Measurements from ENCODE around the gene TTLL6.
"Not testable (repeated sequence)": the region's sequence is repeated elsewhere in the genome, so short reads cannot be mapped to it uniquely, and the experiment has no call there.

TTLL6 gene

GRCh38 chr17:48831549-48831883 lies 14.5 kb upstream of the TTLL6 start:
- in situ Hi-C loops (cut with MboI; ENCODE audit: low sequenced_read_pairs) = no loop called here
- Histone ChIP-seq H3K9me3 (no peaks in the 10 kb centered on the region), H3K4me1 (peaks cover 11% of the 10 kb centered on the region), H3K36me3 (replicated peaks) (no peaks in the 10 kb centered on the region), H3K4me3 (peak overlapping the region; percentile 86), H3K27me3 (ENCODE audit: low read depth) (no peaks in the 10 kb centered on the region)
- no peak for DNase-seq (ENCODE audit: low spot score in 2 of 2)

- Histone ChIP-seq H3K4me3 (peak within 1 kb of the TSS; percentile 86), H3K9me3 (no peaks in the 10 kb centered on the region), H3K36me3 (replicated peaks) (no peaks in the 10 kb centered on the region), H3K27me3 (ENCODE audit: low read depth) (no peaks in the 10 kb centered on the region), H3K4me1 (peaks cover 11% of the 10 kb centered on the region)
- in situ Hi-C loops (cut with MboI; ENCODE audit: low sequenced_read_pairs) = no loop called here
- DNase-seq (ENCODE audit: low spot score in 2 of 2) = peak; percentile 87 to 96
Observed at GRCh38 chr17:48830840-48831548, 14.0 kb upstream of the TTLL6 start, which contains the start of gene CALCOCO2. CALCOCO2 (plus strand) TSS chr17:48831035; CDS start chr17:48841708, 10,673 bp downstream.

DNA sequence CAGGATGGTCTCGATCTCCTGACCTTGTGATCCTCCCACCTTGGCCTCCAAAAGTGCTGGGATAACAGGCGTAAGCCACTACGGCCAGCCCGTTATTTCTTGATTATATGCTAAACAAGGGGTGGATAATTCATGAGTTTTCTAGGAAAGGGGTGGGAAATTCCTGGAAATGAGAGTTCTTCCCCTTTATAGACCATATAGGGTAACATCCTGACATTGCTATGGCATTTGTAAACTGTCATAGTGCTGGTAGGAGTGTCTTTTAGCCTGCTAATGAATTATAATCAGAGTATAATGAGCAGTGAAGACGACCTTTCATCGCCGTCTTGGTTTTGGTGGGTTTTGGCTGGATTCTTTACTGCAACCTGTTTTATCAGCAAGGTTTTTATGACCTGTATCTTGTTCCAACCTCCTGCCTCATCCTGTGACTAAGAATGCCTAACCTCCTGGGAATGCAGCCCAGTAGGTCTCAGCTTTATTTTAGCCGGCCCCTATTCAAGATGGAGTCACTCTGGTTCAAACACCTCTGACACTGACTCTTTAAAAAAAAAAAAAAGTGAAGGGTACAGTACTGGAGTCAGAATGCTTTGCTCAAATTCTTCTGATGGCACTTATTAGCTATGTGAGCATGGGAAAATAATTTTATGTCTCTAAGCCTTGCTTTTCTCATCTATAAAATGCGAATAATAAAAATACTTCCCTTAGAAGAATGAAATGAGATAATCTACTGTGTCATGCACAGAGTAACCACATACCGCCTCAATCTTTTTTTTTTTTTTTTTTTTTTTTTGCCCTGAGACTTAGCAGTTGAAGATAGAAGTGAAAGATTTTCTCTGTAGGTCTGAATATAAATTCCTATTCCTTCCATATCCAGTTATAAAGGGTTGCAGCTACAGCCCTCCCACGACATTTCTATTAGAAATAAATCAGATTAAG lies 8.7 kb upstream of the TTLL6 start:
- H3K4me1 ChIP-seq = peaks cover 9% of the 10 kb centered on the region
- no peaks in the 10 kb centered on the region for H3K27me3 ChIP-seq (ENCODE audit: low read depth)
- in situ Hi-C loops (cut with MboI; ENCODE audit: low sequenced_read_pairs) = no loop called here
- no peak for DNase-seq (ENCODE audit: low spot score in 2 of 2)
- H3K9me3 ChIP-seq = no peaks in the 10 kb centered on the region
- H3K36me3 ChIP-seq (replicated peaks) = no peaks in the 10 kb centered on the region
- no peak overlapping the region for H3K4me3 ChIP-seq

- H3K36me3 ChIP-seq (replicated peaks); in situ Hi-C loops (cut with MboI; ENCODE audit: low sequenced_read_pairs); DNase-seq (ENCODE audit: low spot score in 2 of 2); H3K4me3 ChIP-seq; H3K27me3 ChIP-seq (ENCODE audit: low read depth); H3K9me3 ChIP-seq: not testable (repeated sequence)
- peaks cover 19% of the 10 kb centered on the region for H3K4me1 ChIP-seq
Observed at GRCh38 chr17:48820936-48821335, 3.9 kb upstream of the TTLL6 start.

- no peak for DNase-seq (ENCODE audit: low spot score in 2 of 2)
- Histone ChIP-seq H3K9me3 (no peaks in the 10 kb centered on the region), H3K36me3 (replicated peaks) (no peaks in the 10 kb centered on the region), H3K27me3 (ENCODE audit: low read depth) (peaks cover 5% of the 10 kb centered on the region), H3K4me1 (peaks cover 19% of the 10 kb centered on the region), H3K4me3 (no peak overlapping the region)
- in situ Hi-C loops (cut with MboI; ENCODE audit: low sequenced_read_pairs) = no loop called here
Observed at GRCh38 chr17:48819466-48819865, 2.4 kb upstream of the TTLL6 start.

- Histone ChIP-seq H3K9me3 (no peaks in the 10 kb centered on the region), H3K36me3 (replicated peaks) (no peaks in the 10 kb centered on the region), H3K27me3 (ENCODE audit: low read depth) (peaks cover 5% of the 10 kb centered on the region), H3K4me3 (no peak overlapping the region), H3K4me1 (peaks cover 19% of the 10 kb centered on the region)
- in situ Hi-C loops (cut with MboI; ENCODE audit: low sequenced_read_pairs) = no loop called here
- peak; percentile 76 to 87 for DNase-seq (ENCODE audit: low spot score in 2 of 2)
Observed at GRCh38 chr17:48818361-48818841, 1.4 kb upstream of the TTLL6 start.

- no peaks in the 10 kb centered on the region for H3K36me3 ChIP-seq (replicated peaks)
- H3K27me3 ChIP-seq (ENCODE audit: low read depth) = peaks cover 5% of the 10 kb centered on the region
- no peak for DNase-seq (ENCODE audit: low spot score in 2 of 2)
- peaks cover 19% of the 10 kb centered on the region for H3K4me1 ChIP-seq
- in situ Hi-C loops (cut with MboI; ENCODE audit: low sequenced_read_pairs) = no loop called here
- no peaks in the 10 kb centered on the region for H3K9me3 ChIP-seq
- H3K4me3 ChIP-seq = peak overlapping the region; percentile 35
Observed at GRCh38 chr17:48816438-48816773, 623 bp downstream of the TTLL6 start.

DNA sequence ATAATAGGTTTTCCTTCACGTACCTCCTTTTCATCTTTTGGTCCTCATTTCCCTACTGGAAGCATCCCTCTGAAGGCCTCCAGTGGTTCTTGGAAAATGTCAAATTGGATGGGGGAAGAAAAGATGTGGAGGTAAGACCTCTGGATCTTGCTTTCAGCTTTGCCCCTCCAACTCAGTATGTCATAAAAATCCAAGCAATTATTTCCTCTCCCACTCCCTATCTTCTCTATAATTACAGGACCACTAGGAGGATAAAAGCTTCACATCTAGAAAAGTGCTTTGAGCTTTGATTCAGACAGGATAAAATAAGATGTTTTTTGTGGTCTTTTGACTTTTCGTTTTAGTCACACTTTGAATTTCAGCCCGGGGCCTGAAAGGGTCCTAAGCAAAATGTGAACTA lies 1.7 kb downstream of the TTLL6 start:
- in situ Hi-C loops (cut with MboI; ENCODE audit: low sequenced_read_pairs) = no loop called here

GRCh38 chr17:48814504-48814903 lies 2.5 kb downstream of the TTLL6 start:
- in situ Hi-C loops (cut with MboI; ENCODE audit: low sequenced_read_pairs) = no loop called here
- H3K27me3 ChIP-seq (ENCODE audit: low read depth) = peaks cover 5% of the 10 kb centered on the region
- H3K4me1 ChIP-seq = peaks cover 19% of the 10 kb centered on the region
- H3K36me3 ChIP-seq (replicated peaks) = no peaks in the 10 kb centered on the region
- H3K9me3 ChIP-seq = no peaks in the 10 kb centered on the region
- DNase-seq (ENCODE audit: low spot score in 2 of 2) = peak; percentile 52 to 84
- H3K4me3 ChIP-seq = no peak overlapping the region

More for the DNA sequence above, 1.7 kb downstream of the TTLL6 start:
- Histone ChIP-seq H3K36me3 (replicated peaks) (no peaks in the 10 kb centered on the region), H3K27me3 (ENCODE audit: low read depth) (peaks cover 5% of the 10 kb centered on the region), H3K4me3 (no peak overlapping the region), H3K4me1 (peaks cover 19% of the 10 kb centered on the region), H3K9me3 (no peaks in the 10 kb centered on the region)
- DNase-seq (ENCODE audit: low spot score in 2 of 2) = no peak

GRCh38 chr17:48812001-48812400 lies 5.0 kb downstream of the TTLL6 start:
- in situ Hi-C loops (cut with MboI; ENCODE audit: low sequenced_read_pairs) = no loop called here
- DNase-seq (ENCODE audit: low spot score in 2 of 2) = no peak
- Histone ChIP-seq H3K4me1 (peaks cover 3% of the 10 kb centered on the region; the same call in 1 of the 2 replicates), H3K4me3 (no peak overlapping the region), H3K27me3 (ENCODE audit: low read depth) (peaks cover 5% of the 10 kb centered on the region), H3K9me3 (no peaks in the 10 kb centered on the region), H3K36me3 (replicated peaks) (no peaks in the 10 kb centered on the region)

DNA sequence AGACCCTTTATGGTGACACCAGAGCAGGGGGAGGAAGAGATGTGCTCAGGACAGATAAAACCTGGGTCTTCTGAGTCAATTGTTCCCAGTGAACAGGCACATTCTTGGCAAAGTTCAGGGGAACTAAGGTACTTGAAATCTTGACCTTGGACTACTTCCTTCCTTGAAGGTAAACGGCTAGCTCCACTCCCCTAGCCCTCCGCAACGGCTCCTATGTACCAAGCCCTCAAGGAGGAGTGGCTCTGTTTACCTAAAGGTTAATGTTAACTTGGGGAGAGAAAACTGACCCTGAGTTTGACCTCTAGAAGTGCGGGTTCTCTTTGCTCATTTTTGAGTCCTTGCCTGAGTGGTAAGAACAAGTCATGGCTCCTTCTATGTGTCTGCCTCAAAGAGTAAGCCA lies 7.8 kb downstream of the TTLL6 start:
- no peaks in the 10 kb centered on the region for H3K9me3 ChIP-seq
- no peak overlapping the region for H3K4me3 ChIP-seq
- peaks cover 2% of the 10 kb centered on the region; the same call in 1 of the 2 replicates for H3K4me1 ChIP-seq
- no peaks in the 10 kb centered on the region for H3K27me3 ChIP-seq (ENCODE audit: low read depth)
- in situ Hi-C loops (cut with MboI; ENCODE audit: low sequenced_read_pairs) = no loop called here
- no peak for DNase-seq (ENCODE audit: low spot score in 2 of 2)
- no peaks in the 10 kb centered on the region for H3K36me3 ChIP-seq (replicated peaks)

DNA sequence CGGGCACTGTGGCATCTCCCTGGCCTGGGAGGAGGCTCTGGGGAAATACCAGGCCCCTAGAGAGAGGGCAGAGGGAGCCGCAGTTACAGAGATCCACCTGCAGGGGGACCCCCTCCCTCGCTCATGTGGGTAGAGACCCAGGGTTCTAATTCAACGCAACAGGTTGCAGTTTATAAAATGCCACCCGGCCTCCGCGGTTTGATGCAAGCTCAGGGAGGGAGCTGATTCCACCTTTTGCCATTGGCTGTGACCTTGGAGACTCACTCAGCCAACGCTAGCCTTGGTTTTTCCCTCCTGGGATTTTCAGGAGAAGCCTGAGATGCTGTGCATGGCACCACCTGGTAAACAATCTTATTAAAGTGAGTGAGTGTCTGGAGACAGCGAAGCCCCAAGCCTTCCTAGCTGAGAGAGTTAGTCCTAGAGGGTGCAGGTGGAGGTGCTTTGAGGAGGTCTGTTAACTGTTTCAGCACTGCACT lies 12.1 kb downstream of the TTLL6 start:
- DNase-seq (ENCODE audit: low spot score in 2 of 2) = peak; percentile 40 to 87
- Histone ChIP-seq H3K36me3 (replicated peaks) (no peaks in the 10 kb centered on the region), H3K9me3 (no peaks in the 10 kb centered on the region), H3K4me3 (no peak overlapping the region), H3K4me1 (peaks cover 2% of the 10 kb centered on the region; the same call in 1 of the 2 replicates), H3K27me3 (ENCODE audit: low read depth) (0 out of 2 replicates have a peak, but pooled peaks cover 3% of the 10 kb centered on the region)
- in situ Hi-C loops (cut with MboI; ENCODE audit: low sequenced_read_pairs) = loop anchor here (5.0 kb wide), 1 partner anchor 77 kb away; no protein-coding TSS in a partner anchor

- in situ Hi-C loops (cut with MboI; ENCODE audit: low sequenced_read_pairs) = loop anchor here (5.0 kb wide), 1 partner anchor 82 kb away; no protein-coding TSS in a partner anchor
- Histone ChIP-seq H3K36me3 (replicated peaks) (no peaks in the 10 kb centered on the region), H3K4me1 (peaks cover 2% of the 10 kb centered on the region; the same call in 1 of the 2 replicates), H3K27me3 (ENCODE audit: low read depth) (0 out of 2 replicates have a peak, but pooled peaks cover 3% of the 10 kb centered on the region), H3K4me3 (no peak overlapping the region), H3K9me3 (no peaks in the 10 kb centered on the region)
- no peak for DNase-seq (ENCODE audit: low spot score in 2 of 2)
Observed at GRCh38 chr17:48800626-48801217, 16.3 kb downstream of the TTLL6 start.

Measured in HAP-1 (cell line).